BJ (cell line): ENCODE results near the gene NRM. TPM values are rescaled to one million over a fixed set of nuclear protein-coding genes. Genes with fewer than 3 reads are reported as not detected.
A peak's percentile ranks its signal among the peaks of the same experiment; 100 is the strongest.

Experiments
- CTCF ChIA-PET: fragments of 350-600 bp; formaldehyde crosslinking; extraction: SDS; loops from one replicate; lab custom pipeline; 2021; ENCODE audit warnings: antibody characterized with exemption, inconsistent platforms; lab: Yijun Ruan, JAX
- POLR2A ChIA-PET: fragments of 300-600 bp; sonication (Branson Sonifier 250); formaldehyde crosslinking; extraction: SDS; loops from one replicate; lab custom pipeline; 2021; ENCODE audit warnings: antibody characterized with exemption; lab: Charles Lee
- DNase-seq: peaks from one replicate; pipeline ENCODE4 v3.0.0-alpha.2; 2011; ENCODE audit warnings: low read depth
- H3K27me3 ChIP-seq: 2 replicates; pipeline ENCODE4 v1.6.0; 2011; ENCODE audit warnings: low read length; ENCODE audit not compliant: control insufficient read depth, insufficient read depth
- H3K36me3 ChIP-seq: 2 replicates; pipeline ENCODE4 v1.5.1; 2011; ENCODE audit warnings: low read length; ENCODE audit not compliant: control insufficient read depth, insufficient read depth
- H3K4me3 ChIP-seq: 2 replicates; pipeline ENCODE4 v1.5.1; 2011; ENCODE audit warnings: low read depth, mild to moderate bottlenecking, control low read depth, low read length
- CTCF ChIP-seq: IDR thresholded peaks from 2 replicates; pipeline ENCODE4 v1.5.1; 2011; ENCODE audit warnings: low read depth, mild to moderate bottlenecking, control low read depth, inconsistent platforms, low read length, moderate library complexity; ENCODE audit not compliant: insufficient read depth
- polyA plus RNA-seq: library from polyadenylated mRNA; depleted of rRNA; stranded (reverse); fragments of >200 nt; gene quantifications from 2 replicates; pipeline ENCODE4 v1.2.3, GENCODE V29; 2011

NRM gene
- polyA plus RNA-seq, 1 experiment: 19.7 TPM

- TF ChIP-seq CTCF: peak; percentile 48
- Histone ChIP-seq H3K27me3 (no peaks in the 10 kb centered on the region), H3K36me3 (peaks cover 3% of the 10 kb centered on the region), H3K4me3 (peak overlapping the region; percentile 87)
- CTCF ChIA-PET: interaction anchor here (1.0 to 17.2 kb wide), 6 partner anchors 10 to 144 kb away, joined by 3 to 387 read pairs (median 4); partner anchors contain the start of genes DHX16, MDC1 and TUBB
- DNase-seq: no peak
- POLR2A ChIA-PET: interaction anchor here (0.5 kb wide), 1 partner anchor 142 kb away, joined by 3 read pairs; no protein-coding TSS in a partner anchor
These were observed 5.4 kb downstream of the NRM start for GRCh38 chr6:30685157-30686008.

GRCh38 chr6:30684386-30685156 is 6.2 kb downstream of the NRM start:
- ChIA-PET POLR2A (interaction anchor here (0.5 kb wide), 1 partner anchor 142 kb away, joined by 3 read pairs; no protein-coding TSS in a partner anchor), CTCF (interaction anchor here (1.0 to 17.2 kb wide), 6 partner anchors 11 to 193 kb away, joined by 3 to 387 read pairs (median 4); partner anchors contain the start of genes DHX16, MDC1 and TUBB)
- H3K36me3 ChIP-seq: peaks cover 7% of the 10 kb centered on the region
- peak overlapping the region; percentile 87 for H3K4me3 ChIP-seq
- no peak for DNase-seq
- no peak for TF ChIP-seq CTCF
- H3K27me3 ChIP-seq: no peaks in the 10 kb centered on the region

- ChIA-PET POLR2A (no interaction called here), CTCF (interaction anchor here (1.0 to 17.2 kb wide), 5 partner anchors 10 to 402 kb away, joined by 3 to 387 read pairs (median 4); partner anchors contain the start of genes DHX16, MDC1 and TUBB)
- Histone ChIP-seq H3K36me3 (peaks cover 9% of the 10 kb centered on the region), H3K4me3 (peak overlapping the region; percentile 87), H3K27me3 (no peaks in the 10 kb centered on the region)
- no peak for TF ChIP-seq CTCF
- DNase-seq: no peak
These were observed 6.8 kb downstream of the NRM start for GRCh38 chr6:30683980-30684338.

GRCh38 chr6:30683183-30683979 is 7.4 kb downstream of the NRM start:
- Histone ChIP-seq H3K4me3 (peak overlapping the region; percentile 87), H3K36me3 (peaks cover 11% of the 10 kb centered on the region), H3K27me3 (no peaks in the 10 kb centered on the region)
- ChIA-PET POLR2A (no interaction called here), CTCF (interaction anchor here (1.0 to 17.2 kb wide), 5 partner anchors 11 to 403 kb away, joined by 3 to 387 read pairs (median 4); partner anchors contain the start of genes DHX16, IER3, MDC1 and TUBB)
- DNase-seq: no peak
- TF ChIP-seq CTCF: no peak
